Left ventricle myocardium inferior (tissue), 1 donor: ENCODE measurements around the gene OPN1LW. TPM values are rescaled to one million over a fixed set of nuclear protein-coding genes. Genes with fewer than 3 reads are reported as not detected.
"Not testable (repeated sequence)": the region's sequence is repeated elsewhere in the genome, so short reads cannot be mapped to it uniquely, and the experiment has no call there.

Experiments
- DNase-seq: peaks from one replicate; pipeline ENCODE4 v3.0.0-alpha.2; 2020
- H3K27ac ChIP-seq: fragments of 200-600 bp; replicated peaks from 2 replicates; pipeline ENCODE4 v1.8.0; 2021
- H3K27me3 ChIP-seq: fragments of 200-600 bp; 2 replicates; pipeline ENCODE4 v1.8.0; 2021; ENCODE audit warnings: low read depth
- H3K36me3 ChIP-seq: fragments of 200-600 bp; 2 replicates; pipeline ENCODE4 v1.8.0; 2021
- H3K4me1 ChIP-seq: fragments of 200-600 bp; 2 replicates; pipeline ENCODE4 v1.8.0; 2021
- H3K4me3 ChIP-seq: fragments of 200-600 bp; 2 replicates; pipeline ENCODE4 v1.8.0; 2021; ENCODE audit warnings: mild to moderate bottlenecking, moderate library complexity
- H3K9me3 ChIP-seq: fragments of 200-600 bp; replicated peaks from 2 replicates; pipeline ENCODE4 v1.8.0; 2021
- intact Hi-C: fragments of 100-400 bp; cut with micrococcal nuclease; formaldehyde crosslinking; loops from one replicate; pipeline ENCODE4 v1.11.0; 2022
- long read RNA-seq: library from polyadenylated mRNA; unstranded; transcript quantifications from one replicate; pipeline ENCODE4 v2.0.0, GENCODE V29; 2021
- total RNA-seq: library from RNA; stranded (reverse); fragmentation: NEBNext Ultra II Directional; extraction: Animal tissue kit (Norgen Biotek cat#: 25700); gene quantifications from one replicate; pipeline ENCODE4 v1.2.1, GENCODE V29; 2021
- TF ChIP-seq, protein P1 (sequence below): fragments of 200-600 bp; IDR thresholded peaks from 2 replicates; pipeline ENCODE4 v1.8.0; 2021; ENCODE audit warnings: antibody characterized with exemption, mild to moderate bottlenecking, borderline replicate concordance
- donor health status: DM: no; HTN: yes; CAD: no; lungs with severe emphysema.

The OPN1LW gene
- not detected for total RNA-seq
- long read RNA-seq = 0 reads

- intact Hi-C loops, H3K27ac ChIP-seq, DNase-seq, H3K27me3 ChIP-seq, H3K36me3 ChIP-seq, H3K4me1 ChIP-seq, H3K4me3 ChIP-seq, H3K9me3 ChIP-seq: not testable (repeated sequence)
These were observed at the start of gene OPN1LW for GRCh38 chrX:154144010-154144409. Gene OPN1LW, plus strand, starts transcription at chrX:154144243. Its CDS starts 41 bp downstream, at chrX:154144284.

- peaks cover 70% of the 10 kb centered on the region for H3K4me1 ChIP-seq
- no peaks in the 10 kb centered on the region for H3K36me3 ChIP-seq
- no peaks in the 10 kb centered on the region for H3K27me3 ChIP-seq
- TF ChIP-seq, protein P1, sequence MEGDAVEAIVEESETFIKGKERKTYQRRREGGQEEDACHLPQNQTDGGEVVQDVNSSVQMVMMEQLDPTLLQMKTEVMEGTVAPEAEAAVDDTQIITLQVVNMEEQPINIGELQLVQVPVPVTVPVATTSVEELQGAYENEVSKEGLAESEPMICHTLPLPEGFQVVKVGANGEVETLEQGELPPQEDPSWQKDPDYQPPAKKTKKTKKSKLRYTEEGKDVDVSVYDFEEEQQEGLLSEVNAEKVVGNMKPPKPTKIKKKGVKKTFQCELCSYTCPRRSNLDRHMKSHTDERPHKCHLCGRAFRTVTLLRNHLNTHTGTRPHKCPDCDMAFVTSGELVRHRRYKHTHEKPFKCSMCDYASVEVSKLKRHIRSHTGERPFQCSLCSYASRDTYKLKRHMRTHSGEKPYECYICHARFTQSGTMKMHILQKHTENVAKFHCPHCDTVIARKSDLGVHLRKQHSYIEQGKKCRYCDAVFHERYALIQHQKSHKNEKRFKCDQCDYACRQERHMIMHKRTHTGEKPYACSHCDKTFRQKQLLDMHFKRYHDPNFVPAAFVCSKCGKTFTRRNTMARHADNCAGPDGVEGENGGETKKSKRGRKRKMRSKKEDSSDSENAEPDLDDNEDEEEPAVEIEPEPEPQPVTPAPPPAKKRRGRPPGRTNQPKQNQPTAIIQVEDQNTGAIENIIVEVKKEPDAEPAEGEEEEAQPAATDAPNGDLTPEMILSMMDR = no peak
- H3K4me3 ChIP-seq = peak overlapping the region; percentile 79
- H3K9me3 ChIP-seq = no peaks in the 10 kb centered on the region
- intact Hi-C loops = no loop called here
- no peak for DNase-seq
- peak overlapping the region; percentile 33 for H3K27ac ChIP-seq
These were observed 49.2 kb upstream of the OPN1LW start for GRCh38 chrX:154094833-154095232.

DNA sequence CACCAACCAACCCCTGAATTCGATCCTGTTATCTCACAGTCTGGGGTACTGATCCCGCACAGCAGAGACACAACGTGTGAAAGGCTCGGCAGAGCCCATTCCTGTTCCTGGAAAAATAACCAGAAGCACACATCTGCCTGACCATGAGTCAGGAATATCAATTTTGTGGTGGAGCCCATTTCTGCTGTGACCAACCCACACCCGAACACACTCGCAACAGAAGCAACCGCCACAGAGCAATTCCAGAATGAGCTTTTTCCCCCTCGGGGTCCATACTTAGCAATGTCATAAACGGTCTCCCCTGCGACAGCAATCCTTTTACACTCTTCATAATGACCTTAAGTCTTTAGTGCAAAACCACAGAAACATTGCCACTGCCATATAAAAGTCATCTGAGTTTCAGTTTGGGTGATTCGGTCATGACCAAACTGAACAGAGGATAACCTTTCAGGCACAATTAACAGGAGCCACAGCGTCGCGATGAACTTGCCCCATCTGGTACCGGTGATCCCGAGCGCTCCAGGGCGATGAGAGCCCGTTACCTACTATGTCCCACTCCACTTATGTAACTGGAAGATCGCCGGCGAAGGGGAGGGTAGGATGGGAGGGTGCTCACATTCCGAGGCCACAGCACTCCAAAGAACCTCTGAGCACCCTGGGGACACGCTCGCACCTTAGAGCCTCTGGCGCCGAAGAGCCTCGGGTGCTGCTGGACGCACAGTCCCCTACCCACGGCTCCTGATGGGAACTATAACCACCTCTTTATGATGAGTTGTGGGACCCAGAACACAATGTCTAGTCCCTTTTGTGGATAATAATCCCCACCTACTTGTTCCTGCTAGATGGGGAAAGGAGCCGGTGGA is 47.7 kb upstream of the OPN1LW start:
- Histone ChIP-seq H3K9me3 (no peaks in the 10 kb centered on the region), H3K36me3 (no peaks in the 10 kb centered on the region), H3K4me3 (peak overlapping the region; percentile 79), H3K4me1 (peaks cover 55% of the 10 kb centered on the region), H3K27me3 (no peaks in the 10 kb centered on the region), H3K27ac (peak overlapping the region; percentile 97)
- TF ChIP-seq, protein P1 = no peak
- DNase-seq = peak; percentile 39
- intact Hi-C loops = no loop called here

- intact Hi-C loops = no loop called here
- Histone ChIP-seq H3K4me3 (peak overlapping the region; percentile 79), H3K4me1 (peaks cover 48% of the 10 kb centered on the region), H3K9me3 (no peaks in the 10 kb centered on the region), H3K36me3 (no peaks in the 10 kb centered on the region), H3K27ac (peak overlapping the region; percentile 97), H3K27me3 (no peaks in the 10 kb centered on the region)
- peak; percentile 72 for DNase-seq
- TF ChIP-seq, protein P1 = no peak
These were observed 46.9 kb upstream of the OPN1LW start for GRCh38 chrX:154097003-154097588.

- H3K4me3 ChIP-seq = peak within 1 kb of the TSS; percentile 79
- H3K27ac ChIP-seq = peak within 1 kb of the TSS; percentile 97
- H3K4me1 ChIP-seq = peaks cover 40% of the 10 kb centered on the region
- TF ChIP-seq, protein P1 = no peak
- intact Hi-C loops = no loop called here
- DNase-seq = peak; percentile 90
- no peaks in the 10 kb centered on the region for H3K27me3 ChIP-seq
- no peaks in the 10 kb centered on the region for H3K36me3 ChIP-seq
- no peaks in the 10 kb centered on the region for H3K9me3 ChIP-seq
These were observed 46.2 kb upstream of the OPN1LW start, which contains the start of gene MECP2 for GRCh38 chrX:154097589-154098541. Gene MECP2, minus strand, starts transcription at chrX:154097717.
